H1 (cell line): ENCODE results near the gene IGF2R. TPM values are rescaled to one million over a fixed set of nuclear protein-coding genes. Genes with fewer than 3 reads are reported as not detected.

ENCODE experiments used
- CTCF ChIA-PET: fragments of 300-600 bp; sonication (Branson Sonifier 250); formaldehyde crosslinking; loops from one replicate; lab custom pipeline; 2021; ENCODE audit not compliant: partially characterized antibody; lab: Charles Lee
- POLR2A ChIA-PET: fragments of 300-600 bp; sonication (Branson Sonifier 250); formaldehyde crosslinking; loops from one replicate; lab custom pipeline; 2021; ENCODE audit warnings: inconsistent platforms; ENCODE audit not compliant: partially characterized antibody; lab: Charles Lee
- DNase-seq, 2 experiments: peaks; one replicate each; pipeline versions ENCODE4 v3.0.0 to v3.0.0-alpha.2; 2010 to 2022; ENCODE audit warnings: low spot score in 2 of 2, low read depth in 1 of 2, mixed read lengths in 1 of 2
- FAIRE-seq: peaks from 2 replicates; lab custom pipeline; 2011; peaks lifted over from hg19 to GRCh38; lab: Jason Lieb, UNC
- H2AFZ ChIP-seq: 2 replicates; pipeline ENCODE4 v1.8.1; 2012; ENCODE audit warnings: low read length, inconsistent platforms
- H2AK5ac ChIP-seq: 2 replicates; pipeline ENCODE4 v1.6.1; 2013; ENCODE audit warnings: low read depth, low read length
- H2BK120ac ChIP-seq: replicated peaks from 2 replicates; pipeline ENCODE3; 2013; ENCODE audit warnings: low read depth, low read length, inconsistent platforms
- H2BK12ac ChIP-seq: 2 replicates; pipeline ENCODE4 v1.6.1; 2013; ENCODE audit warnings: low read depth, low read length
- H2BK15ac ChIP-seq: 2 replicates; pipeline ENCODE4 v1.6.1; 2013; ENCODE audit warnings: low read length
- H2BK20ac ChIP-seq: 2 replicates; pipeline ENCODE4 v1.6.1; 2013; ENCODE audit warnings: low read length
- H2BK5ac ChIP-seq: 2 replicates; pipeline ENCODE4 v1.6.1; 2013; ENCODE audit warnings: low read depth, low read length
- H3K14ac ChIP-seq: 2 replicates; pipeline ENCODE4 v1.6.1; 2013; ENCODE audit warnings: inconsistent platforms; ENCODE audit not compliant: insufficient read length
- H3K18ac ChIP-seq: 2 replicates; pipeline ENCODE4 v1.6.1; 2013; ENCODE audit warnings: low read length; ENCODE audit errors: extremely low read depth
- H3K23ac ChIP-seq: 2 replicates; pipeline ENCODE4 v1.6.1; 2013; ENCODE audit warnings: inconsistent platforms; ENCODE audit not compliant: insufficient read length
- H3K23me2 ChIP-seq: 2 replicates; pipeline ENCODE4 v1.6.1; 2013; ENCODE audit warnings: low read depth, low read length
- H3K27ac ChIP-seq: 2 replicates; pipeline ENCODE4 v1.6.1; 2011; ENCODE audit warnings: low read depth, low read length, inconsistent platforms
- H3K27me3 ChIP-seq, 4 experiments: replicated peaks in 1 of 4; 1 replicate in 1 of 4; 2 replicates in 3 of 4; pipeline versions ENCODE4 v1.6.1 to v1.8.1; 2011 to 2013; ENCODE audit warnings: low read length in 3 of 4, mild to moderate bottlenecking in 3 of 4, inconsistent platforms in 2 of 4, mixed read lengths in 2 of 4, moderate library complexity in 1 of 4; ENCODE audit not compliant: control insufficient read depth in 3 of 4, insufficient read depth in 3 of 4; ENCODE audit errors: extremely low read depth in 1 of 4
- H3K36me3 ChIP-seq, 4 experiments: 2 replicates each; pipeline versions ENCODE4 v1.6.1 to v1.8.1; 2011 to 2013; ENCODE audit warnings: mild to moderate bottlenecking in 4 of 4, low read length in 3 of 4, moderate library complexity in 2 of 4, control low read depth in 1 of 4, inconsistent platforms in 1 of 4; ENCODE audit not compliant: insufficient read depth in 4 of 4, control insufficient read depth in 2 of 4
- H3K4ac ChIP-seq: replicated peaks from 2 replicates; pipeline ENCODE3; 2013; ENCODE audit warnings: low read length, low read depth, mixed read lengths, inconsistent platforms; ENCODE audit not compliant: insufficient read length
- H3K4me1 ChIP-seq, 4 experiments: replicated peaks in 1 of 4; 1 replicate in 1 of 4; 2 replicates in 3 of 4; pipeline versions ENCODE4 v1.6.1 to v1.8.1; 2011 to 2013; ENCODE audit warnings: low read length in 3 of 4, inconsistent platforms in 2 of 4, mixed read lengths in 1 of 4; ENCODE audit not compliant: insufficient read depth in 4 of 4, control insufficient read depth in 3 of 4
- H3K4me2 ChIP-seq, 2 experiments: 2 replicates each; pipeline versions ENCODE4 v1.6.1 to v1.8.1; 2011 to 2013; ENCODE audit warnings: low read depth in 2 of 2, low read length in 2 of 2, control low read depth in 1 of 2, inconsistent platforms in 1 of 2, mild to moderate bottlenecking in 1 of 2; ENCODE audit not compliant: insufficient read depth in 1 of 2
- H3K4me3 ChIP-seq, 4 experiments: fragments of 200-600, 300-600 bp in 1 of 4; sonication (generic), shearing (Covaris generic), sonication (Bioruptor Twin) in 1 of 4; 2 replicates each; pipeline versions ENCODE4 v1.5.1 to v1.8.1; 2011 to 2016; ENCODE audit warnings: low read length in 4 of 4, low read depth in 3 of 4, control low read depth in 2 of 4, inconsistent platforms in 2 of 4, mild to moderate bottlenecking in 2 of 4, mixed read lengths in 1 of 4, moderate library complexity in 1 of 4; ENCODE audit not compliant: insufficient read depth in 2 of 4; ENCODE audit errors: extremely low read depth in 1 of 4
- H3K56ac ChIP-seq: replicated peaks from 2 replicates; pipeline ENCODE3; 2013; ENCODE audit warnings: low read depth, mild to moderate bottlenecking, mixed read lengths, low read length, inconsistent platforms; ENCODE audit not compliant: insufficient read length
- H3K79me1 ChIP-seq: 2 replicates; pipeline ENCODE4 v1.6.1; 2013; ENCODE audit warnings: low read depth, low read length, control low read depth
- H3K79me2 ChIP-seq, 2 experiments: 2 replicates each; pipeline versions ENCODE4 v1.6.1 to v1.8.1; 2012 to 2013; ENCODE audit warnings: low read length in 2 of 2, mild to moderate bottlenecking in 2 of 2, inconsistent platforms in 1 of 2; ENCODE audit not compliant: insufficient read depth in 2 of 2, control insufficient read depth in 1 of 2
- H3K9ac ChIP-seq, 4 experiments: replicated peaks in 1 of 4; 1 replicate in 1 of 4; 2 replicates in 3 of 4; pipeline versions ENCODE4 v1.6.1 to v1.8.1; 2011 to 2013; ENCODE audit warnings: low read depth in 3 of 4, low read length in 3 of 4, control low read depth in 2 of 4, mild to moderate bottlenecking in 2 of 4, moderate library complexity in 2 of 4, inconsistent platforms in 1 of 4; ENCODE audit errors: extremely low read depth in 1 of 4
- H3K9me3 ChIP-seq, 2 experiments: 2 replicates each; pipeline versions ENCODE4 v1.6.1 to v1.8.1; 2012 to 2013; ENCODE audit warnings: mild to moderate bottlenecking in 2 of 2, moderate library complexity in 2 of 2, control low read depth in 1 of 2, inconsistent platforms in 1 of 2, low read depth in 1 of 2, low read length in 1 of 2, mixed read lengths in 1 of 2; ENCODE audit not compliant: insufficient read depth in 2 of 2
- H4K20me1 ChIP-seq, 2 experiments: replicated peaks in 1 of 2; 2 replicates each; pipeline versions ENCODE3 to v1.8.1; 2011 to 2013; ENCODE audit warnings: inconsistent platforms in 2 of 2, low read length in 2 of 2, mild to moderate bottlenecking in 1 of 2; ENCODE audit not compliant: insufficient read depth in 2 of 2, control insufficient read depth in 1 of 2
- H4K5ac ChIP-seq: 2 replicates; pipeline ENCODE4 v1.6.1; 2013; ENCODE audit warnings: low read length, low read depth, mixed read lengths, inconsistent platforms; ENCODE audit not compliant: insufficient read length
- H4K8ac ChIP-seq: 2 replicates; pipeline ENCODE4 v1.8.0; 2013; ENCODE audit warnings: mild to moderate bottlenecking, moderate library complexity, low read length, inconsistent platforms; ENCODE audit not compliant: insufficient read depth; ENCODE audit errors: extremely low read depth
- H4K91ac ChIP-seq: replicated peaks from 2 replicates; pipeline ENCODE3; 2013; ENCODE audit warnings: low read length, mixed read lengths, inconsistent platforms; ENCODE audit not compliant: insufficient read length
- CHD2 ChIP-seq: IDR thresholded peaks from 2 replicates; pipeline ENCODE4 v1.6.1; 2012; ENCODE audit warnings: low read length, improper control_type of control experiment
- GABPA ChIP-seq: IDR thresholded peaks from 2 replicates; pipeline ENCODE4 v1.6.1; 2011; ENCODE audit warnings: mild to moderate bottlenecking, low read length, moderate library complexity, borderline replicate concordance; ENCODE audit not compliant: insufficient read depth
- GTF2F1 ChIP-seq: IDR thresholded peaks from 2 replicates; pipeline ENCODE4 v1.6.1; 2012; ENCODE audit warnings: low read depth, low read length, improper control_type of control experiment, borderline replicate concordance
- HDAC6 ChIP-seq: IDR thresholded peaks from one replicate; pipeline ENCODE4 v1.7.1; 2012; ENCODE audit warnings: low read depth, mild to moderate bottlenecking, inconsistent platforms, low read length, moderate library complexity
- MAX ChIP-seq: IDR thresholded peaks from 2 replicates; pipeline ENCODE4 v1.6.1; 2012; ENCODE audit warnings: inconsistent platforms
- POLR2A ChIP-seq, 2 experiments: IDR thresholded peaks; 1 replicate in 1 of 2; 2 replicates in 1 of 2; pipeline ENCODE4 v1.6.1; 2011; ENCODE audit warnings: low read depth in 2 of 2, low read length in 2 of 2, mild to moderate bottlenecking in 2 of 2; ENCODE audit errors: control extremely low read depth in 1 of 2
- RBBP5 ChIP-seq: IDR thresholded peaks from 2 replicates; pipeline ENCODE4 v1.7.1; 2012; ENCODE audit warnings: low read depth, mild to moderate bottlenecking, inconsistent platforms, low read length, moderate library complexity, borderline replicate concordance
- SAP30 ChIP-seq: fragments of 300-600 bp; sonication (generic); IDR thresholded peaks from 2 replicates; pipeline ENCODE4 v1.7.1; 2012; ENCODE audit warnings: low read length, moderate library complexity, mild to moderate bottlenecking, inconsistent platforms; ENCODE audit not compliant: insufficient read depth, insufficient replicate concordance
- SP2 ChIP-seq: IDR thresholded peaks from 2 replicates; pipeline ENCODE4 v1.6.1; 2012; ENCODE audit warnings: mild to moderate bottlenecking, low read length, inconsistent platforms
- TEAD4 ChIP-seq: IDR thresholded peaks from 2 replicates; pipeline ENCODE4 v1.6.1; 2012; ENCODE audit warnings: low read depth, low read length, inconsistent platforms, mixed read lengths
- WGBS, 2 experiments: shearing (Covaris generic) in 1 of 2; methylation state at CpG; one replicate each; pipeline versions ENCODE4 v1.1.6 to v1.1.7; 2013 to 2015; ENCODE audit warnings: low lambda C conversion rate in 2 of 2, mixed read lengths in 2 of 2, inconsistent platforms in 1 of 2, low coverage in 1 of 2, missing lambda C conversion rate in 1 of 2; ENCODE audit not compliant: insufficient replicate concordance in 2 of 2, insufficient coverage in 1 of 2, insufficient read length in 1 of 2; ENCODE audit errors: extremely low coverage in 1 of 2, missing lambda C conversion rate in 1 of 2; 5-methylcytosine and 5-hydroxymethylcytosine counted together
- polyA plus RNA-seq, 7 experiments: library from polyadenylated mRNA; depleted of rRNA in 3 of 7; stranded (reverse) in 5 of 7; unstranded in 2 of 7; fragments of >200 nt in 5 of 7; fragments of 200-250 nt in 2 of 7; gene quantifications; 1 replicate in 5 of 7; 2 replicates in 1 of 7; 4 replicates in 1 of 7; pipeline versions ENCODE4 v1.2.1 to v1.2.3, GENCODE V29; 2011 to 2013; ENCODE audit warnings: missing spikeins in 2 of 7, mixed read lengths in 2 of 7
- total RNA-seq: library from RNA; stranded (reverse); fragmentation: NEBNext Ultra II Directional; extraction: Animal tissue kit (Norgen Biotek cat#: 25700); gene quantifications from 2 replicates; pipeline ENCODE4 v1.2.1, GENCODE V29; 2021
- TF ChIP-seq, protein P1 (sequence below): IDR thresholded peaks from 2 replicates; pipeline ENCODE4 v1.6.1; 2012; ENCODE audit warnings: low read length, inconsistent platforms

Gene IGF2R
- total and polyA plus RNA-seq, 2 of the 8 experiments (the other 6 are each of a cell fraction or from before 2014, with no cell fraction given) = 20.6 to 74.1 TPM

- H3K79me2 ChIP-seq = no peaks in the 10 kb centered on the region
- no peak overlapping the region for H3K4me2 ChIP-seq
- H3K14ac ChIP-seq = no peak overlapping the region
- no peaks in the 10 kb centered on the region for H4K20me1 ChIP-seq
- 82% methylated on average over 4 of the region's 4 CpGs; no CpG with 5 or more reads in 1 of the 2 experiments for WGBS, 2 experiments
- DNase-seq (no peak), FAIRE-seq (no peak)
- no peak overlapping the region for H3K23ac ChIP-seq
- no peak overlapping the region for H3K4me3 ChIP-seq
- no peaks in the 10 kb centered on the region for H3K79me1 ChIP-seq
- H3K9me3 ChIP-seq = no peaks in the 10 kb centered on the region
- no peak overlapping the region for H3K27ac ChIP-seq
- H2BK20ac ChIP-seq = no peak overlapping the region
- H3K23me2 ChIP-seq = no peaks in the 10 kb centered on the region
- H3K27me3 ChIP-seq = no peaks in the 10 kb centered on the region
- no peak overlapping the region for H4K5ac ChIP-seq
- TF ChIP-seq GTF2F1 (no peak), HDAC6 (no peak), POLR2A (IDR thresholded peaks at IDR 0.05; ENCODE audit: control extremely low read depth in 1 of 2, low read depth in 2 of 2, low read length in 2 of 2) (no peak), TEAD4 (no peak), SP2 (no peak), MAX (no peak), SAP30 (no peak), CHD2 (no peak), RBBP5 (no peak), GABPA (no peak)
- TF ChIP-seq, protein P1, sequence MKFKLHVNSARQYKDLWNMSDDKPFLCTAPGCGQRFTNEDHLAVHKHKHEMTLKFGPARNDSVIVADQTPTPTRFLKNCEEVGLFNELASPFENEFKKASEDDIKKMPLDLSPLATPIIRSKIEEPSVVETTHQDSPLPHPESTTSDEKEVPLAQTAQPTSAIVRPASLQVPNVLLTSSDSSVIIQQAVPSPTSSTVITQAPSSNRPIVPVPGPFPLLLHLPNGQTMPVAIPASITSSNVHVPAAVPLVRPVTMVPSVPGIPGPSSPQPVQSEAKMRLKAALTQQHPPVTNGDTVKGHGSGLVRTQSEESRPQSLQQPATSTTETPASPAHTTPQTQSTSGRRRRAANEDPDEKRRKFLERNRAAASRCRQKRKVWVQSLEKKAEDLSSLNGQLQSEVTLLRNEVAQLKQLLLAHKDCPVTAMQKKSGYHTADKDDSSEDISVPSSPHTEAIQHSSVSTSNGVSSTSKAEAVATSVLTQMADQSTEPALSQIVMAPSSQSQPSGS = no peak
- TF ChIP-seq, all 59 proteins: peak for 0
- Histone ChIP-seq H2BK120ac (no peak overlapping the region), H4K8ac (no peak overlapping the region), H2BK5ac (no peak overlapping the region), H3K9ac (no peak overlapping the region), H3K36me3 (no peaks in the 10 kb centered on the region), H2BK15ac (no peak overlapping the region), H2AK5ac (no peak overlapping the region), H3K4ac (no peak overlapping the region), H3K4me1 (no peaks in the 10 kb centered on the region), H2AFZ (no peak overlapping the region), H4K91ac (no peak overlapping the region), H3K18ac (no peak overlapping the region), H3K56ac (no peak overlapping the region), H2BK12ac (no peak overlapping the region)
- ChIA-PET CTCF (interaction anchor here (0.5 to 1.6 kb wide), 4 partner anchors 8 to 764 kb away, joined by 4 to 8 read pairs (median 4); no protein-coding TSS in a partner anchor), POLR2A (no interaction called here)
These were observed 34.7 kb upstream of the IGF2R start for GRCh38 chr6:159934181-159934580.
